ENCODE data around the gene PDCD4. TPM values are rescaled to one million over a fixed set of nuclear protein-coding genes. Genes with fewer than 3 reads are reported as not detected.

PDCD4 gene
- total and polyA plus RNA-seq, 2 of the 13 experiments (the other 11 are each of a cell fraction or from before 2014, with no cell fraction given): 22.8 to 56.2 TPM

GRCh38 chr10:110871298-110872084 lies at the start of gene PDCD4 (continued):
- TF ChIP-seq NFYB (CRISPR knock-in tag; IDR thresholded peaks at IDR 0.05): peak; percentile 77
- no peak for TF ChIP-seq KAT7 (CRISPR knock-in tag; IDR thresholded peaks at IDR 0.05; ENCODE audit: borderline replicate concordance)
- 0 out of 2 replicates have a peak, but pooled peaks have one; percentile 23 for TF ChIP-seq ZNF276 (CRISPR knock-in tag; IDR thresholded peaks at IDR 0.05; ENCODE audit: low read depth)
- TF ChIP-seq ZSCAN30 (CRISPR knock-in tag; IDR thresholded peaks at IDR 0.05): no peak; the same call in 1 of the 2 replicates
- no peak for TF ChIP-seq ZNF567 (CRISPR knock-in tag; IDR thresholded peaks at IDR 0.05; ENCODE audit: borderline replicate concordance)
- TF ChIP-seq ZNF207 (IDR thresholded peaks at IDR 0.05; ENCODE audit: borderline replicate concordance): no peak
- TF ChIP-seq ZNF543 (CRISPR knock-in tag; IDR thresholded peaks at IDR 0.05): peak; percentile 65
- peak; percentile 6; the same call in 1 of the 2 replicates for TF ChIP-seq ZBTB43 (CRISPR knock-in tag; conservative IDR thresholded peaks at IDR 0.05)
- TF ChIP-seq EEA1 (CRISPR knock-in tag; IDR thresholded peaks at IDR 0.05; ENCODE audit: borderline replicate concordance): 0 out of 2 replicates have a peak, but pooled peaks have one; percentile 26
- TF ChIP-seq ZZZ3 (CRISPR knock-in tag; IDR thresholded peaks at IDR 0.05; ENCODE audit: borderline replicate concordance): 0 out of 2 replicates have a peak, but pooled peaks have one; percentile 78
- 0 out of 2 replicates have a peak, but pooled peaks have one; percentile 42 for TF ChIP-seq RNF2 (conservative IDR thresholded peaks at IDR 0.05; ENCODE audit: low read depth)
- peak; percentile 17; the same call in 1 of the 2 replicates for TF ChIP-seq SAFB2 (CRISPR knock-in tag; IDR thresholded peaks at IDR 0.05; ENCODE audit: borderline replicate concordance, low read depth)
- TF ChIP-seq ZMYM4 (CRISPR knock-in tag; IDR thresholded peaks at IDR 0.05): peak; percentile 45; the same call in 1 of the 2 replicates
- 0 out of 2 replicates have a peak, but pooled peaks have one; percentile 31 for TF ChIP-seq TRAFD1 (CRISPR knock-in tag; IDR thresholded peaks at IDR 0.05; ENCODE audit: borderline replicate concordance)
- TF ChIP-seq KLF9 (CRISPR knock-in tag; IDR thresholded peaks at IDR 0.05; ENCODE audit: low read depth): no peak
- TF ChIP-seq BATF2 (CRISPR knock-in tag; IDR thresholded peaks at IDR 0.05): no peak
- TF ChIP-seq MXI1 (IDR thresholded peaks at IDR 0.05; ENCODE audit: borderline replicate concordance, low read depth, low read length): peak; percentile 47; the same call in 1 of the 3 replicates
- TF ChIP-seq KLF11 (CRISPR knock-in tag; IDR thresholded peaks at IDR 0.05): no peak
- no peak for TF ChIP-seq MAFG (CRISPR knock-in tag; IDR thresholded peaks at IDR 0.05)
- no peak for TF ChIP-seq TOE1 (CRISPR knock-in tag; IDR thresholded peaks at IDR 0.05)
- TF ChIP-seq WIZ (CRISPR knock-in tag; IDR thresholded peaks at IDR 0.05): peak; percentile 50; the same call in 1 of the 2 replicates
- TF ChIP-seq JUN (CRISPR knock-in tag; IDR thresholded peaks at IDR 0.05): 0 out of 2 replicates have a peak, but pooled peaks have one; percentile 35
- TF ChIP-seq ZFP36L1 (CRISPR knock-in tag; IDR thresholded peaks at IDR 0.05): no peak; the same call in 1 of the 2 replicates
